Fibroblast of villous mesenchyme (primary cell): Measurements from ENCODE around the gene DCHS1. TPM values are rescaled to one million over a fixed set of nuclear protein-coding genes. Genes with fewer than 3 reads are reported as not detected.
A peak's percentile ranks its signal among the peaks of the same experiment; 100 is the strongest.

ENCODE experiments used
- DNase-seq: peaks from one replicate; pipeline ENCODE4 v3.0.0-alpha.2; 2010; ENCODE audit warnings: low read depth
- H3K4me3 ChIP-seq: 2 replicates; pipeline ENCODE4 v1.5.1; 2011; ENCODE audit warnings: low read depth, mild to moderate bottlenecking, low read length
- CTCF ChIP-seq: IDR thresholded peaks from 2 replicates; pipeline ENCODE4 v1.5.1; 2012; ENCODE audit warnings: low read depth, mild to moderate bottlenecking, low read length; ENCODE audit not compliant: insufficient read depth
- total RNA-seq: library from RNA; depleted of rRNA; stranded (reverse); fragments of >200 nt; gene quantifications from 2 replicates; pipeline ENCODE4 v1.2.3, GENCODE V29; 2012

Gene DCHS1
- total RNA-seq, 1 donor: 33.7 TPM

DNA sequence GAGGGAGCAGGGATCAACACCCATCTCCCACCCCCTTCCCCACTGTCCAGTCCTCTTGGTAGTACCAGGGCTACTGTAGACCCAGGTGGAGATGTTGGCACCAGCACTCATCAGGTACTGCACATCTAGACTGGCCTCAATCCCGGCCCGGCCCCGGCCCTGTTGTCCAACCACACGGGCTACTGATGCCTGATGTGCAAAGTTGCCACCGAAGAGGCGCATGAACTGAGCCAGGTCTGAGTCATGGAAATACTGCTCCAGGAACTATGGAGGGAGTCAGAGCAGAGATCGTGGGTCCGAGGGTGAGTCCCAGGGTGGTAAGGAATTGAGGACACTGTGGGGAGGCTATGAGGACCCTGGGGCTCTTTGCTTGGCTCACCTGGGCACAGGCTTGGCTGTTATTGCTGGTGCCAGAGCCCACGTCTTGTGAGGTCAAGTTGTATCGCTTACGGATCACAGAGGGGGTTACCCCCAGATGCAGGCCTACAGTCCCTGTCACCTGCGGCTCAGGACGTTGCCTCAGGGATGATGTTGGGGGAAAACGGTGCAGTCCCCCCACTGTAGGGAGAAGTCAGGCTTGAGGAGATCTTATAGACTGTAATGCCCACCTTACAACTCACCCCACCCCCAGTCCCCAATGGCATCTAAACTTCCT lies 38.9 kb downstream of the DCHS1 start:
- no peak for DNase-seq
- H3K4me3 ChIP-seq: no peak overlapping the region
- no peak for TF ChIP-seq CTCF

GRCh38 chr11:6615882-6616585 lies 39.6 kb downstream of the DCHS1 start:
- DNase-seq: no peak
- TF ChIP-seq CTCF: no peak
- H3K4me3 ChIP-seq: no peak overlapping the region

DNA sequence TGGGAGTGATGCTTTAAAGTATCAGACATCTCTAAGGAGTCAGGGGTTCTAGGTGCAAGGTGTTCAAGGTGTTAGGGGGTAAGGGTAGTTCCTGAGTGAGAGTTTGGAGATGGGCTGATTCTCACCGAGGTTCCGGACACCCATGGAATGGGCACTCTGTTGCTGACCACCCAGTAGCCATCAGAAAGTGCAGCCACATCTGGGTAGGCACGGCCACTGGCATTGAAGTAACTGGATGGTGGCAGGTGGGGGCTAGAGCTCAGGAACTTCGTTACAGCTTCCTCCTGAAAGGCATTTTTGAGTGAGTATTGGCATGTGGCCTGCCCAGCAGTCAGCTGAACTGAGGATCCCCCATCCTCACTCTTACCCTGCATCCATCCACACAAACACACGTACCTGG lies 40.6 kb downstream of the DCHS1 start:
- H3K4me3 ChIP-seq: no peak overlapping the region
- TF ChIP-seq CTCF: no peak
- DNase-seq: no peak

- no peak overlapping the region for H3K4me3 ChIP-seq
- no peak for TF ChIP-seq CTCF
- DNase-seq: no peak
Observed at GRCh38 chr11:6614446-6614845, 41.2 kb downstream of the DCHS1 start.

DNA sequence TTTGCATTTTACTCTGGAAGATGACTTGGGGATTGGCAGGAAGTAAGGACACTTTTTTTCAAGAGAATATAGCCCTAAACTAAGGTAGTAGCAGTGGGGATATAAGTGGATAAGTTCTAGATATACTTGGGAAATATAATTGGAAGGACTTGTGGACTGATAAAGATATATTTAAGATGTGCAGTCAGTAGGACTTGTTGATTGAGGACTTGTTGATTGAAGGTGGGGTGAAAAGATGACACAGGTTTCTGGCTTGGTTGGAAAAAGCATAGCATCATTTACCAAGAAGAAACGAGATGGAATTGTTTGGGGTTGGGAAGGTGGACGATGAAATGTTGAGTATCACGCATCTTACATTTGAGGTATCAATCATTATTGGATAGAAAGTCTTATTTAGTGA lies 42.1 kb downstream of the DCHS1 start:
- H3K4me3 ChIP-seq: no peak overlapping the region
- TF ChIP-seq CTCF: no peak
- DNase-seq: no peak

- DNase-seq: peak; percentile 98
- H3K4me3 ChIP-seq: peak within 1 kb of the TSS; percentile 77
- peak; percentile 50 for TF ChIP-seq CTCF
Observed at GRCh38 chr11:6612213-6613041, 43.2 kb downstream of the DCHS1 start, which contains the start of gene TAF10. Gene TAF10, minus strand, starts transcription at chr11:6612216. Its CDS starts 27 bp downstream, at chr11:6612189.
